Erythroblast (primary cell): ENCODE measurements around the gene CNOT6L.

ENCODE experiments used
- GATA1 ChIP-seq: IDR thresholded peaks from 2 replicates; pipeline ENCODE4 v1.6.1; 2011; ENCODE audit warnings: low read depth, mild to moderate bottlenecking, control low read depth, low read length, moderate library complexity
- POLR2A ChIP-seq: IDR thresholded peaks from 2 replicates; pipeline ENCODE4 v1.6.1; 2011; ENCODE audit warnings: mild to moderate bottlenecking, low read length

DNA sequence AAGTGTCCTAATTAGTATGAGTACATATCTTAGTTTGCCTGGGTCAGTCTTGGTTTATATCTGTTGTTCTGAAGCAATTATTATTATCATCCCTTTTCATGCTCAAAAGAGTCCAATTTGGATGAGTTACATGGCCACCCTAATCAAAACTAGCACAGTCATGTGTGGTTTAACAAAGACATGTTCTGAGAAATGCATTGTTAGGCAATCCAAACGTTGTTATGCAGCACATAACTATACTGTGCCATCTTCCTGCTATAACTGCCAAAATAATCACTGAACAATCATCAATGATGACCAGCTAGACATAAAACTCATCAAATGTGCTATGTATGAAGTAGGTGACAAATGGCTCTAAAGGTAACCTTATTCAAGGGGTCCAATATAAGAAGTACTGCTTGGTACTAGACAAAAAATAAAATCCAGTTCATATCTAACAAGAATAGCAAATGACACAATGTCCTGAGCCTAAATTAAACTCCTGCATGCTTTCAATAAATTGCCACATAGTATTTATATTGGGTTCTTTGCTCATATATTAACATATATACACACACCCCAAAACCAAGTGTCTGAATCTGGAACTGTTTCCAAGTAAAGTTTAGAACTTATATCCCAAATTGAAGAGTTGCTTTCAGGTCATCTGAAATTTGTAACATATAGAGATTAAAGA lies 41.9 kb downstream of the CNOT6L start:
- TF ChIP-seq POLR2A (no peak), GATA1 (no peak)
